ENCODE measurements around the gene DMRT1.

DNA sequence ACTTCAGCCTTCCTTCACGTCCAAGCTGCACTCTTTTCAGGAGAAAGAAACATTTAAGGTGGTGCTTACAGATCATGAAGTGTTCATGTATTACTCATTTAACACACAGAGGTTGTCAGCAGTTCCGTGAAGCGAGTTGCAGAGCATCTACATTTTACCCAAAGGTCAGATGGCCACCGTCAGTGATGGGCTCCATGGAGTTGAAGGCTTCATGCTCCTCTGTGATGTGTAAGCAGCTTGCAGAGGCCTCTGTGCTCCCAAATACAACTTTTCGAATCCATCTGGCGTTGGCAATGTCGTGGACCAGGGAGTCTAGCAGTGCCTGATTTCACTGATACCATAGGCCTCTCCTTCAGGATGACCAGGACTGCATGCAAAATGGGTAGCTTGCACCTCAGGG lies 81.2 kb downstream of the DMRT1 start:
- TF ChIP-seq, protein P1, sequence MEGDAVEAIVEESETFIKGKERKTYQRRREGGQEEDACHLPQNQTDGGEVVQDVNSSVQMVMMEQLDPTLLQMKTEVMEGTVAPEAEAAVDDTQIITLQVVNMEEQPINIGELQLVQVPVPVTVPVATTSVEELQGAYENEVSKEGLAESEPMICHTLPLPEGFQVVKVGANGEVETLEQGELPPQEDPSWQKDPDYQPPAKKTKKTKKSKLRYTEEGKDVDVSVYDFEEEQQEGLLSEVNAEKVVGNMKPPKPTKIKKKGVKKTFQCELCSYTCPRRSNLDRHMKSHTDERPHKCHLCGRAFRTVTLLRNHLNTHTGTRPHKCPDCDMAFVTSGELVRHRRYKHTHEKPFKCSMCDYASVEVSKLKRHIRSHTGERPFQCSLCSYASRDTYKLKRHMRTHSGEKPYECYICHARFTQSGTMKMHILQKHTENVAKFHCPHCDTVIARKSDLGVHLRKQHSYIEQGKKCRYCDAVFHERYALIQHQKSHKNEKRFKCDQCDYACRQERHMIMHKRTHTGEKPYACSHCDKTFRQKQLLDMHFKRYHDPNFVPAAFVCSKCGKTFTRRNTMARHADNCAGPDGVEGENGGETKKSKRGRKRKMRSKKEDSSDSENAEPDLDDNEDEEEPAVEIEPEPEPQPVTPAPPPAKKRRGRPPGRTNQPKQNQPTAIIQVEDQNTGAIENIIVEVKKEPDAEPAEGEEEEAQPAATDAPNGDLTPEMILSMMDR (IDR thresholded peaks at IDR 0.05): no peak
- TF ChIP-seq ZFX (IDR thresholded peaks at IDR 0.05; ENCODE audit: borderline replicate concordance): no peak
